ENCODE measurements around the gene GNG12. TPM values are rescaled to one million over a fixed set of nuclear protein-coding genes. Genes with fewer than 3 reads are reported as not detected.
A peak's percentile ranks its signal among the peaks of the same experiment; 100 is the strongest.

The GNG12 gene
- total RNA-seq, 1 experiment from 2014 or later = 117 TPM

DNA sequence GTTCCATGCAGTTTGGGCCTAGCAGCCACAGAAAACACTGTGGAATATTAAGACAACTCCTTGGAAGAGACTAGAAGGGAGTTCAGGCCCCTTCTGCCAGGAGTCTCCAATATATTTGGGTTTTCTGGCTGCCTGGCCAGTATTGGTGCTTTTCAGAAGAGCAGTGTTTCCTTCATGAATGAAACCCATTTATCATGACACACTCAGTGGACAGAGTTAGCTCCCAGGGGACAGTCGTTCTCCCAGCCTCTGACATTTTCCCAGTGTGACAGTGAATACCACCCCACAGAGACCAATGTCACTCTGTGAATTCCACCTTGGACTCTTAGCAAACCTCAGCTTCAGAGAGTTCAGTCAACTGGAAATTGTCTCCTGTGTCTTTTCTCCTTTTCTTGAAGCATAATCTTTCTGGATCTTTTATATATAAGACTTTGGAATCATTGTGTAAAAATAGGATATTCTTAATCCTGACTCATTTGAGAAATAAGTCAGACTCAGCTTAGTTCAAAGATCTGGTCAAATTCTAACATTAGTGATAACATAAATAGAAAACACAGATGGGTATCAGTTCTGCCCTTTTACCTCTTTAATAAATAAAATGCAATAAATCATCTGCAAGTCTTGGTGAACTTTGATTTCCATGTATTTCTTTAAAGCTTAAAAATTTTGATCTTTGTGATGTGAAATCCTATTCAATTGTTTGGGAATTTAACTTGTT, 40.4 kb downstream of the GNG12 start:
- no peak for TF ChIP-seq CTCF (IDR thresholded peaks at IDR 0.05; ENCODE audit: unreplicated experiment)
- H3K4me3 Mint-ChIP-seq (ENCODE audit: unreplicated experiment) = no peak overlapping the region
- H3K27ac Mint-ChIP-seq (ENCODE audit: low read depth, unreplicated experiment) = peak overlapping the region; percentile 88
- no peaks in the 10 kb centered on the region for H3K9me3 Mint-ChIP-seq (ENCODE audit: unreplicated experiment)
- no peak for DNase-seq (ENCODE audit: unreplicated experiment)
- no TSS peak for BruUV-seq (replicated peaks)
- ChIA-PET POLR2A (interaction anchor here (0.5 to 6.3 kb wide), 13 partner anchors 11 to 1315 kb away, joined by 3 to 40 read pairs (median 4); no protein-coding TSS in a partner anchor), CTCF (interaction anchor here (0.6 to 1.6 kb wide), 5 partner anchors 26 to 878 kb away, joined by 3 to 5 read pairs (median 3); no protein-coding TSS in a partner anchor)
- H3K36me3 Mint-ChIP-seq (ENCODE audit: insufficient read depth, unreplicated experiment) = peaks cover 7% of the 10 kb centered on the region
- H3K4me1 Mint-ChIP-seq (ENCODE audit: insufficient read depth, unreplicated experiment) = peaks cover 60% of the 10 kb centered on the region
- intact Hi-C loops (cut with micrococcal nuclease) = no loop called here
- H3K27me3 Mint-ChIP-seq (ENCODE audit: insufficient read depth, unreplicated experiment) = no peaks in the 10 kb centered on the region

DNA sequence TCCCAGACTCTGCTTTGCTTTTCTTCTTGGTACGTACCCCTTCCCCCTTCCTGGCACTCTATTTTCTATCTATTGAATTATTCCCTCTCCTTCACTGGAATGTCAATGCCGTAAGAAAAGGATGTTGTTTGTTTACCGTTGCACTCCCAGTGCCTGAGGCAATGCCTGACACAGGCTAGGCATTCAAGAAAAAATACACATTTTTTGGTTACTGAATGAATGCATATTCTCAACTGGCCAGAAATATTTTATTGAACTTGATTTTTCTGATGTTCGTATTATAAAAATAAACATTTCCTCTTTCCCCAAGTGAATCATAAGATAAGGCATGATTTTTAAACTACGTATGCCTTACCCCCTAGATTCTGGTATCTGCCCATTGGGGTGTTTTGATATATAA, 41.2 kb downstream of the GNG12 start:
- no peak for TF ChIP-seq CTCF (IDR thresholded peaks at IDR 0.05; ENCODE audit: unreplicated experiment)
- peak; percentile 72 for DNase-seq (ENCODE audit: unreplicated experiment)
- ChIA-PET CTCF (interaction anchor here (1.1 to 1.3 kb wide), 2 partner anchors 22 to 26 kb away, joined by 3 read pairs; no protein-coding TSS in a partner anchor), POLR2A (interaction anchor here (0.6 to 6.3 kb wide), 9 partner anchors 10 to 257 kb away, joined by 3 to 40 read pairs (median 4); no protein-coding TSS in a partner anchor)
- Mint-ChIP-seq H3K36me3 (ENCODE audit: insufficient read depth, unreplicated experiment) (peaks cover 7% of the 10 kb centered on the region), H3K9me3 (ENCODE audit: unreplicated experiment) (no peaks in the 10 kb centered on the region), H3K27me3 (ENCODE audit: insufficient read depth, unreplicated experiment) (no peaks in the 10 kb centered on the region), H3K27ac (ENCODE audit: low read depth, unreplicated experiment) (peak overlapping the region; percentile 88), H3K4me3 (ENCODE audit: unreplicated experiment) (peak overlapping the region; percentile 28), H3K4me1 (ENCODE audit: insufficient read depth, unreplicated experiment) (peaks cover 63% of the 10 kb centered on the region)
- no TSS peak for BruUV-seq (replicated peaks)
- intact Hi-C loops (cut with micrococcal nuclease) = no loop called here

DNA sequence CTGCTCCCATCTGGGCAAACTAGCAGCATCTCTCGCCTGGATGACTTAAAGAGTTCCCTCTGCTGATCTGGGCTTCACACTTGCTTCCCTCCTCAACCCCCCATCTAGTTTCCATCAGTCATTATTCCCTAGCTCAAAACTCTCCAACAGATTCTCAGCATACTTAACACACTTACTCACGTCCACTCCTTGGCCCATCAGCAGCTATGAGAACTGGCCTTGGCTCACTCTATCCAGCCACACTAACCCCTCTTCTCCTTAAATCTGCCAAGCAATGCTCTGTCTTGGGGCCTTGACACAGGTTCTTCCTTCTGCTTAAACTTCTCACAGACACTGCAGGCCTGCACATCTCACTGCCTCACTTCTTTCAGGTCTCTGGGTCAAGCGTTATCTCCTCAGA, 41.6 kb downstream of the GNG12 start:
- Mint-ChIP-seq H3K27ac (ENCODE audit: low read depth, unreplicated experiment) (peak overlapping the region; percentile 88), H3K9me3 (ENCODE audit: unreplicated experiment) (no peaks in the 10 kb centered on the region), H3K36me3 (ENCODE audit: insufficient read depth, unreplicated experiment) (peaks cover 7% of the 10 kb centered on the region), H3K4me1 (ENCODE audit: insufficient read depth, unreplicated experiment) (peaks cover 66% of the 10 kb centered on the region), H3K4me3 (ENCODE audit: unreplicated experiment) (peak overlapping the region; percentile 28), H3K27me3 (ENCODE audit: insufficient read depth, unreplicated experiment) (no peaks in the 10 kb centered on the region)
- peak; percentile 71 for DNase-seq (ENCODE audit: unreplicated experiment)
- ChIA-PET CTCF (interaction anchor here (1.1 kb wide), 1 partner anchor 23 kb away, joined by 3 read pairs; no protein-coding TSS in a partner anchor), POLR2A (interaction anchor here (0.8 to 6.3 kb wide), 5 partner anchors 15 to 45 kb away, joined by 3 to 40 read pairs (median 8); no protein-coding TSS in a partner anchor)
- no peak for TF ChIP-seq CTCF (IDR thresholded peaks at IDR 0.05; ENCODE audit: unreplicated experiment)
- intact Hi-C loops (cut with micrococcal nuclease) = loop anchor here (2.0 kb wide), 1 partner anchor 41 kb away; the partner anchor contains the start of gene GNG12
- no TSS peak for BruUV-seq (replicated peaks)

GRCh38 chr1:67791261-67791660, 42.0 kb downstream of the GNG12 start:
- ChIA-PET CTCF (interaction anchor here (1.5 kb wide), 1 partner anchor 25 kb away, joined by 6 read pairs; no protein-coding TSS in a partner anchor), POLR2A (interaction anchor here (0.8 to 6.3 kb wide), 4 partner anchors 16 to 45 kb away, joined by 3 to 40 read pairs (median 15); no protein-coding TSS in a partner anchor)
- H3K27me3 Mint-ChIP-seq (ENCODE audit: insufficient read depth, unreplicated experiment) = no peaks in the 10 kb centered on the region
- peaks cover 68% of the 10 kb centered on the region for H3K4me1 Mint-ChIP-seq (ENCODE audit: insufficient read depth, unreplicated experiment)
- BruUV-seq (replicated peaks) = TSS peak; percentile 40
- peaks cover 7% of the 10 kb centered on the region for H3K36me3 Mint-ChIP-seq (ENCODE audit: insufficient read depth, unreplicated experiment)
- intact Hi-C loops (cut with micrococcal nuclease) = loop anchor here (2.0 kb wide), 1 partner anchor 42 kb away; the partner anchor contains the start of gene GNG12
- no peak for DNase-seq (ENCODE audit: unreplicated experiment)
- H3K4me3 Mint-ChIP-seq (ENCODE audit: unreplicated experiment) = peak overlapping the region; percentile 28
- peak overlapping the region; percentile 88 for H3K27ac Mint-ChIP-seq (ENCODE audit: low read depth, unreplicated experiment)
- H3K9me3 Mint-ChIP-seq (ENCODE audit: unreplicated experiment) = no peaks in the 10 kb centered on the region
- TF ChIP-seq CTCF (IDR thresholded peaks at IDR 0.05; ENCODE audit: unreplicated experiment) = no peak

Measured in MCF 10A (cell line).